ENCODE results near the gene MMP24OS.
A peak's percentile ranks its signal among the peaks of the same experiment; 100 is the strongest.
"Not testable (repeated sequence)": the region's sequence is repeated elsewhere in the genome, so short reads cannot be mapped to it uniquely, and the experiment has no call there.

Gene MMP24OS

GRCh38 chr20:35275741-35276251 lies 2.1 kb downstream of the MMP24OS start:
- no peak for DNase-seq (ENCODE audit: low spot score)

GRCh38 chr20:35274172-35275092 lies 3.5 kb downstream of the MMP24OS start:
- no peak for DNase-seq (ENCODE audit: low spot score)

GRCh38 chr20:35273449-35274171 lies 4.3 kb downstream of the MMP24OS start:
- DNase-seq (ENCODE audit: low spot score) = peak; percentile 75

GRCh38 chr20:35271904-35272303 lies 6.0 kb downstream of the MMP24OS start:
- no peak for DNase-seq (ENCODE audit: low spot score)

- no peak for DNase-seq (ENCODE audit: low spot score)
These were observed 6.6 kb downstream of the MMP24OS start for GRCh38 chr20:35271073-35271882.

GRCh38 chr20:35270021-35270902 lies 7.7 kb downstream of the MMP24OS start:
- DNase-seq (ENCODE audit: low spot score) = no peak

- DNase-seq (ENCODE audit: low spot score) = peak; percentile 65
These were observed 8.7 kb downstream of the MMP24OS start for GRCh38 chr20:35269055-35269781.

GRCh38 chr20:35267092-35267491 lies 10.8 kb downstream of the MMP24OS start:
- DNase-seq (ENCODE audit: low spot score) = no peak

- no peak for DNase-seq (ENCODE audit: low spot score)
These were observed 13.2 kb downstream of the MMP24OS start for GRCh38 chr20:35264755-35265154.

- DNase-seq (ENCODE audit: low spot score) = no peak
These were observed 14.2 kb downstream of the MMP24OS start for GRCh38 chr20:35263532-35264341.

- not testable (repeated sequence) for DNase-seq (ENCODE audit: low spot score)
These were observed 15.0 kb downstream of the MMP24OS start for GRCh38 chr20:35262731-35263531.

- DNase-seq (ENCODE audit: low spot score) = not testable (repeated sequence)
These were observed 15.6 kb downstream of the MMP24OS start for GRCh38 chr20:35262321-35262720.

GRCh38 chr20:35260426-35260825 lies 17.5 kb downstream of the MMP24OS start:
- DNase-seq (ENCODE audit: low spot score) = no peak

- DNase-seq (ENCODE audit: low spot score) = no peak
These were observed 20.6 kb downstream of the MMP24OS start for GRCh38 chr20:35257175-35257909.

GRCh38 chr20:35254448-35254999 lies 23.4 kb downstream of the MMP24OS start:
- DNase-seq (ENCODE audit: low spot score) = no peak

GRCh38 chr20:35253010-35253409 lies 24.9 kb downstream of the MMP24OS start:
- no peak for DNase-seq (ENCODE audit: low spot score)

- DNase-seq (ENCODE audit: low spot score) = not testable (repeated sequence)
These were observed 25.3 kb downstream of the MMP24OS start for GRCh38 chr20:35252598-35252997.
